ENCODE data around the gene CCL19.

DNA sequence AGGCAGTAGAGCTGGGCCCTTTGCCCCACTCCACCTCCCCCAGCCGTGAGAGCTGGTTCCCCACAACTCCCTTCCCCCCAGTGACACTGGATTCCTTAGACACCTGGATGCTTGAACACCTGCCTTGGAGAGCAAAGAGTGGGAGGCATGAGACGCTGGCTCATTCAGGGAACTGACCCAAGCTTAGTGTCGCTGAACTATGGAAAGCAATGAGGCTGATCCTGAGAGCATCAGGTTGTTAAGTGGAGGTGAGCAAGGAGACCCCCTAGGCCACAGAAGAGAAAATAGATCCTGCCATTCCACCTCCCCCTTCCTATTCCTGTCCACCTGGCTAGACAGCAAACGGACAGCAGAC lies 2.0 kb downstream of the CCL19 start:
- TF ChIP-seq, protein P1, sequence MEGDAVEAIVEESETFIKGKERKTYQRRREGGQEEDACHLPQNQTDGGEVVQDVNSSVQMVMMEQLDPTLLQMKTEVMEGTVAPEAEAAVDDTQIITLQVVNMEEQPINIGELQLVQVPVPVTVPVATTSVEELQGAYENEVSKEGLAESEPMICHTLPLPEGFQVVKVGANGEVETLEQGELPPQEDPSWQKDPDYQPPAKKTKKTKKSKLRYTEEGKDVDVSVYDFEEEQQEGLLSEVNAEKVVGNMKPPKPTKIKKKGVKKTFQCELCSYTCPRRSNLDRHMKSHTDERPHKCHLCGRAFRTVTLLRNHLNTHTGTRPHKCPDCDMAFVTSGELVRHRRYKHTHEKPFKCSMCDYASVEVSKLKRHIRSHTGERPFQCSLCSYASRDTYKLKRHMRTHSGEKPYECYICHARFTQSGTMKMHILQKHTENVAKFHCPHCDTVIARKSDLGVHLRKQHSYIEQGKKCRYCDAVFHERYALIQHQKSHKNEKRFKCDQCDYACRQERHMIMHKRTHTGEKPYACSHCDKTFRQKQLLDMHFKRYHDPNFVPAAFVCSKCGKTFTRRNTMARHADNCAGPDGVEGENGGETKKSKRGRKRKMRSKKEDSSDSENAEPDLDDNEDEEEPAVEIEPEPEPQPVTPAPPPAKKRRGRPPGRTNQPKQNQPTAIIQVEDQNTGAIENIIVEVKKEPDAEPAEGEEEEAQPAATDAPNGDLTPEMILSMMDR (IDR thresholded peaks at IDR 0.05; ENCODE audit: insufficient read depth, low read length, poor library complexity, severe bottlenecking), result no peak
- no peak for TF ChIP-seq EZH2phosphoT487 (conservative IDR thresholded peaks at IDR 0.05; ENCODE audit: low read length)

Data from SU-DHL-6 (cell line).